HepG2 (cell line): Measurements from ENCODE around the gene ADAM8. TPM values are rescaled to one million over a fixed set of nuclear protein-coding genes. Genes with fewer than 3 reads are reported as not detected.

Experiments
- FOSL1 ChIP-seq: sonication (generic); formaldehyde crosslinking; IDR thresholded peaks from 2 replicates; pipeline ENCODE4 v1.9.0; 2021; ENCODE audit warnings: missing genetic modification reagents, borderline replicate concordance
- IRX3 ChIP-seq: sonication (generic); formaldehyde crosslinking; IDR thresholded peaks from 2 replicates; pipeline ENCODE4 v1.8.1; 2023; ENCODE audit warnings: mild to moderate bottlenecking, low read depth, missing genetic modification reagents, borderline replicate concordance
- MXI1 ChIP-seq: IDR thresholded peaks from 3 replicates; pipeline ENCODE4 v1.6.1; 2012; ENCODE audit warnings: low read depth, low read length, inconsistent platforms, borderline replicate concordance
- NONO ChIP-seq, 2 experiments: fragments of 450-650 bp in 1 of 2; sonication (generic) in 1 of 2; formaldehyde crosslinking in 1 of 2; IDR thresholded peaks in 1 of 2; conservative IDR thresholded peaks in 1 of 2; 2 replicates each; pipeline versions ENCODE4 v1.6.1 to v1.8.0; 2017 to 2022; ENCODE audit warnings: mild to moderate bottlenecking in 1 of 2, missing genetic modification reagents in 1 of 2, moderate library complexity in 1 of 2
- RBM22 ChIP-seq: fragments of 200-400 bp; formaldehyde crosslinking; optimal IDR thresholded peaks from 2 replicates; pipeline ENCODE3; 2017; ENCODE audit warnings: mild to moderate bottlenecking, low read length, moderate library complexity
- TRIM24 ChIP-seq: sonication (generic); formaldehyde crosslinking; IDR thresholded peaks from 2 replicates; pipeline ENCODE4 v1.8.0; 2022; ENCODE audit warnings: mild to moderate bottlenecking, missing genetic modification reagents
- ZFAT ChIP-seq: sonication (generic); formaldehyde crosslinking; conservative IDR thresholded peaks from 2 replicates; pipeline ENCODE4 v1.8.1; 2023; ENCODE audit warnings: missing genetic modification reagents, inconsistent platforms
- ZHX1 ChIP-seq: sonication (generic); formaldehyde crosslinking; IDR thresholded peaks from 2 replicates; pipeline ENCODE4 v1.8.1; 2022; ENCODE audit warnings: low read depth, mild to moderate bottlenecking, missing genetic modification reagents
- ZHX2 ChIP-seq, 2 experiments: sonication (generic) in 1 of 2; formaldehyde crosslinking in 1 of 2; IDR thresholded peaks; 2 replicates each; pipeline versions ENCODE4 v1.6.1 to v1.9.0; 2014 to 2022; ENCODE audit warnings: antibody characterized with exemption in 1 of 2, borderline replicate concordance in 1 of 2, inconsistent platforms in 1 of 2, low read depth in 1 of 2, missing genetic modification reagents in 1 of 2
- ZNF614 ChIP-seq: IDR thresholded peaks from 2 replicates; pipeline ENCODE4 v1.6.1; 2018; ENCODE audit warnings: missing biosample characterization, missing genetic modification reagents, inconsistent platforms, borderline replicate concordance
- ZNF615 ChIP-seq: sonication (generic); formaldehyde crosslinking; IDR thresholded peaks from 2 replicates; pipeline ENCODE4 v1.5.0; 2020; ENCODE audit warnings: mild to moderate bottlenecking, missing genetic modification reagents, borderline replicate concordance
- ZNF780A ChIP-seq: sonication (generic); formaldehyde crosslinking; IDR thresholded peaks from 2 replicates; pipeline ENCODE4 v1.8.0; 2022; ENCODE audit warnings: mild to moderate bottlenecking, missing genetic modification reagents, moderate library complexity
- ZSCAN20 ChIP-seq: sonication (generic); formaldehyde crosslinking; IDR thresholded peaks from 2 replicates; pipeline ENCODE4 v1.4.0; 2020; ENCODE audit warnings: missing genetic modification reagents, mild to moderate bottlenecking, borderline replicate concordance
- polyA plus RNA-seq, 8 experiments: library from polyadenylated mRNA; depleted of rRNA in 3 of 8; stranded (reverse) in 7 of 8; unstranded in 1 of 8; fragments of >200 nt; fragmentation: Illumina TruSeq in 4 of 8; extraction: Trizol in 4 of 8; gene quantifications; 2 replicates each; pipeline versions ENCODE4 v1.2.1 to v1.2.3, GENCODE V29; 2011 to 2016; ENCODE audit warnings: low read depth in 4 of 8, missing spikeins in 1 of 8, mixed read lengths in 1 of 8; ENCODE audit not compliant: insufficient read depth in 1 of 8
- total RNA-seq, 5 experiments: library from RNA; depleted of rRNA; stranded (reverse); fragments of >200 nt; fragmentation: Illumina TruSeq; extraction: Trizol; gene quantifications; 2 replicates each; pipeline ENCODE4 v1.2.3, GENCODE V29; 2016; ENCODE audit warnings: low read depth in 1 of 5

The ADAM8 gene
- total and polyA plus RNA-seq, 2 of the 13 experiments (the other 11 are each of a cell fraction or from before 2014, with no cell fraction given): 0.24 to 0.93 TPM

- no peak for TF ChIP-seq TRIM24 (CRISPR knock-in tag)
- no peak for TF ChIP-seq ZNF615 (CRISPR knock-in tag)
- TF ChIP-seq ZFAT (CRISPR knock-in tag): no peak
- no peak for TF ChIP-seq ZHX1 (CRISPR knock-in tag)
- TF ChIP-seq MXI1: no peak
- no peak for TF ChIP-seq FOSL1 (CRISPR knock-in tag)
- TF ChIP-seq RBM22: no peak
- TF ChIP-seq ZNF780A (CRISPR knock-in tag): no peak
- no peak for TF ChIP-seq IRX3
- no peak for TF ChIP-seq ZSCAN20 (CRISPR knock-in tag)
- no peak for TF ChIP-seq ZHX2 (IDR thresholded peaks at IDR 0.05; ENCODE audit: low read depth)
- no peak for TF ChIP-seq ZHX2 (CRISPR knock-in tag; IDR thresholded peaks at IDR 0.05; ENCODE audit: borderline replicate concordance)
- no peak for TF ChIP-seq NONO (IDR thresholded peaks at IDR 0.05)
- no peak for TF ChIP-seq NONO (CRISPR knock-in tag; conservative IDR thresholded peaks at IDR 0.05)
- no peak for TF ChIP-seq ZNF614 (CRISPR knock-in tag)
- TF ChIP-seq, all 625 proteins: peak for 0
Observed at GRCh38 chr10:133282846-133283390, 6.2 kb upstream of the ADAM8 start (continued).
